ENCODE results near the gene SLC27A6.

DNA sequence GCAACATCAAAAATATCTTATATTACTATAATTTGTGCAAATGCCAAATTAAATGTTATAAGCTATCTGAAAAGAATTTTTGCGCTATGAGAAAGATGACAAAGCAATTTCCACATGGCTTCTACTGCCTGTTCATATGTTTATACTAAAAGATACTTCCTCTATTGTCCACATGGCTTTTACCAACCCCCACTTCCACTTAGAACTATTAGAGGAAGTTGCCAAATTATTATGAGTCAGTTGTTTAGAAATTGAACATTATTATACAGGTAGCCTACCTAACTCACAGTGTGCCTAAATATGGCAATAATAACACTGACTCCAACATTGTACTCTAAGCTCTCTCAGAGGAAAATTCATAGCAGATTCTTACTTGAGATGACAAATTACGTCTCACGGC is 37.6 kb upstream of the SLC27A6 start:
- TF ChIP-seq, protein P1, sequence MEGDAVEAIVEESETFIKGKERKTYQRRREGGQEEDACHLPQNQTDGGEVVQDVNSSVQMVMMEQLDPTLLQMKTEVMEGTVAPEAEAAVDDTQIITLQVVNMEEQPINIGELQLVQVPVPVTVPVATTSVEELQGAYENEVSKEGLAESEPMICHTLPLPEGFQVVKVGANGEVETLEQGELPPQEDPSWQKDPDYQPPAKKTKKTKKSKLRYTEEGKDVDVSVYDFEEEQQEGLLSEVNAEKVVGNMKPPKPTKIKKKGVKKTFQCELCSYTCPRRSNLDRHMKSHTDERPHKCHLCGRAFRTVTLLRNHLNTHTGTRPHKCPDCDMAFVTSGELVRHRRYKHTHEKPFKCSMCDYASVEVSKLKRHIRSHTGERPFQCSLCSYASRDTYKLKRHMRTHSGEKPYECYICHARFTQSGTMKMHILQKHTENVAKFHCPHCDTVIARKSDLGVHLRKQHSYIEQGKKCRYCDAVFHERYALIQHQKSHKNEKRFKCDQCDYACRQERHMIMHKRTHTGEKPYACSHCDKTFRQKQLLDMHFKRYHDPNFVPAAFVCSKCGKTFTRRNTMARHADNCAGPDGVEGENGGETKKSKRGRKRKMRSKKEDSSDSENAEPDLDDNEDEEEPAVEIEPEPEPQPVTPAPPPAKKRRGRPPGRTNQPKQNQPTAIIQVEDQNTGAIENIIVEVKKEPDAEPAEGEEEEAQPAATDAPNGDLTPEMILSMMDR (IDR thresholded peaks at IDR 0.05): no peak
- no peak for TF ChIP-seq POLR2A (IDR thresholded peaks at IDR 0.05; ENCODE audit: low read depth)
- TF ChIP-seq POLR2AphosphoS5 (IDR thresholded peaks at IDR 0.05): no peak
